ENCODE data around the gene GIGYF2.
A peak's percentile ranks its signal among the peaks of the same experiment; 100 is the strongest.
"Not testable (repeated sequence)": the region's sequence is repeated elsewhere in the genome, so short reads cannot be mapped to it uniquely, and the experiment has no call there.

Gene GIGYF2

DNA sequence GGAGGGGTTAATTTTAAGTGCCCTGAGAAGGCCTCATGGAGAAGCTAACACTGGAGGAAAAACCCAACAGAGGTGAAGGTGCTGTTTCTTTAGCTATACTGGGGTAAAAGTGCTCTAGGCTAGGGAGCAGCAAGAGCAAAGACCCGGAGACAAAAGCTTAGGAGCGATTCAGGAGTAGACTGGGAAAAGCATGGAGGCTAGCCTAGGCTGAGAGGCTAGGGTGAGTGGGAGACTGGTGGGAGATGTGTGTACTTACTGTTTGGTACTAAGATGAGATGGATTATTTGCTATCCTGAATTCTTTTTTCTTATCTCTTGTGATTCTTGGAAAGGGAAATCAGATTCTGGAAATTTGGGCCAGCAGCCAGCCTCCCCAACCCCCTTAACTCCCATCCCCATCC, 2.0 kb downstream of the GIGYF2 start:
- no peak for TF ChIP-seq Cebpa-rat (IDR thresholded peaks at IDR 0.05)
- H3K9ac ChIP-seq: peak overlapping the region in 9 of 11 experiments; percentile 88 to 97 (median 96); a peak in 13 of 22 replicates
- H3K27ac ChIP-seq: peak overlapping the region in 3 of 11 experiments; percentile 15 to 94 (median 18); a peak in 4 of 22 replicates
- peaks cover 20 to 43% (median 31%) of the 10 kb centered on the region in 11 experiments for H3K36me3 ChIP-seq
- H4K20me1 ChIP-seq: peaks cover 9 to 58% (median 36%) of the 10 kb centered on the region in 11 experiments; a peak in 19 of 22 replicates
- peak overlapping the region; percentile 80 to 100 (median 94); a peak in 16 of 20 replicates for H3K4me3 ChIP-seq
- H3K9me3 ChIP-seq (replicated peaks in 1 of 11): no peaks in the 10 kb centered on the region; a peak in 1 of 22 replicates
- peak overlapping the region; percentile 83 to 97 (median 89) for H3K4me2 ChIP-seq
- no peaks in the 10 kb centered on the region for H3K27me3 ChIP-seq
- peaks cover 24 to 37% (median 29%) of the 10 kb centered on the region in 10 experiments for H3K4me1 ChIP-seq

DNA sequence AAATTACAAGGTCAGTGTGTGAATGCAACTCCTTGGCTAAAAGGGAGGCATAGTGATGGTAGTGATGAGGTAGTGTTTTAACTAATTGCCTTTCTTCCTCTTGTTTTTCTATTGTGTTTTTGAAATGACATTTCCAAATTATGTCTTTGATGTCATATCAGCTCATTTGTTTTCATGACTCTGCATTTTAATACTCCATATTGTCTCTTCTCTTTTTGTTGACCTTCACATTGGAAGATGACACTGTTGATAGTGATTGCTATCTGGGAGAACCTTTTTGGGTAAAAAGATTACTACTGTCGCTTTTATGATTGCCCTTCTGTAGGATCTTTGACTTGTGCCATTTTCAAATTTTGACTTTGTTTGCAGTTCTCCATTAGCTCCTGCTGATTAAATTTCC, 3.0 kb downstream of the GIGYF2 start:
- no peak for TF ChIP-seq Cebpa-rat (IDR thresholded peaks at IDR 0.05)
- Histone ChIP-seq H3K9ac (no peak overlapping the region), H3K9me3 (replicated peaks in 1 of 11) (no peaks in the 10 kb centered on the region; a peak in 1 of 22 replicates), H4K20me1 (peaks cover 9 to 64% (median 42%) of the 10 kb centered on the region in 11 experiments; a peak in 19 of 22 replicates), H3K4me2 (peak overlapping the region; percentile 83 to 97 (median 89); a peak in 20 of 22 replicates), H3K4me1 (peaks cover 24 to 37% (median 29%) of the 10 kb centered on the region in 10 experiments), H3K36me3 (peaks cover 30 to 53% (median 41%) of the 10 kb centered on the region in 11 experiments), H3K27ac (no peak overlapping the region; a peak in 1 of 22 replicates), H3K27me3 (no peaks in the 10 kb centered on the region), H3K4me3 (0 out of 20 replicates have a peak overlapping the region, but pooled peaks of 1 of the 10 experiments have one; percentile 12)

DNA sequence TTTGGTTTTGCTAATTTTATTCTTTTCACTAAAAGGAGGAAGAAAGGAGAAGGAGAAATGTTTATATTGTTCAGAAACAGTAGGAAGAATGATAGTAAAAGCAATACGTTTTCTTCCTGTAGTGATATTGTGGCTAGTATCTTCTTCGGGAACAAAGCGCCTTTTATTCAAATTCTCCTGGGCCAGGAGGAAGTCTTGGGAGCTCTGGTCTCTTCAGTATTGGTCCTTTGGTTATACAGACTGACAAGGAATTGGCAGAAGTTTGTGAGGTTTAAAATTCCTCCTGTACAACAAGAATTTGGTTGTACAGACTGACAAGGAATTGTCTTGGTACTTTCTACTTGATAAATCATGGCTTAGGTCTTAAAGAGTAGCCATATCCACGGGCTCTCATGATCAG, 9.9 kb downstream of the GIGYF2 start:
- no peak for TF ChIP-seq Cebpa-rat (IDR thresholded peaks at IDR 0.05)
- H3K9ac ChIP-seq: no peak overlapping the region
- H3K27me3 ChIP-seq: no peaks in the 10 kb centered on the region
- H4K20me1 ChIP-seq: peaks cover 9 to 83% (median 65%) of the 10 kb centered on the region in 11 experiments; a peak in 19 of 22 replicates
- no peak overlapping the region for H3K4me3 ChIP-seq
- no peak overlapping the region for H3K27ac ChIP-seq
- peaks cover 88 to 100% (median 97%) of the 10 kb centered on the region in 11 experiments for H3K36me3 ChIP-seq
- no peak overlapping the region for H3K4me2 ChIP-seq
- H3K9me3 ChIP-seq (replicated peaks in 1 of 11): peaks cover 0 to 31% (median 19%) of the 10 kb centered on the region in 11 experiments; a peak in 21 of 22 replicates
- no peaks in the 10 kb centered on the region for H3K4me1 ChIP-seq

DNA sequence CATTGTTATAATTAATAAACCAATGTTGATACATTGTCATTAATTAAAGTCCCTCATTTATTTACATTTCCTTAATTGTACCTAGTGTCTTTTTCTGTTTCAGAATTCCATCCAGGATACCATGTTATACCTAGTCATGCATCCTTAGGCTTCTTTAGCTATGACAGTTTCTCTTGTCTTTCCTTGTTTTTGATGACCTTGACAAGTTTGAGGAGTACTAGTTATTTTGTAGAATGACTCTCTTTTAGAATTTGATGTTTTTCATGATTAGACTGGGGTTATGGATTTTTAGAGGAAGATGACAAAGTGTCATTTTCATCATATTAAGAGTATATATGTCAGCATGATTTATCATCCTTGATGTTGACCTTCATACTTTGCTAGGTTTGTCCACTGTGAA, 16.4 kb downstream of the GIGYF2 start:
- peaks cover 77 to 99% (median 85%) of the 10 kb centered on the region in 11 experiments for H3K36me3 ChIP-seq
- H3K27ac ChIP-seq: no peak overlapping the region
- no peak overlapping the region for H3K4me2 ChIP-seq
- no peak for TF ChIP-seq Cebpa-rat (IDR thresholded peaks at IDR 0.05)
- peaks cover 24 to 93% (median 64%) of the 10 kb centered on the region in 11 experiments; a peak in 19 of 22 replicates for H4K20me1 ChIP-seq
- no peak overlapping the region for H3K9ac ChIP-seq
- no peaks in the 10 kb centered on the region for H3K4me1 ChIP-seq
- H3K27me3 ChIP-seq: no peaks in the 10 kb centered on the region
- peaks cover 0 to 35% (median 28%) of the 10 kb centered on the region in 11 experiments; a peak in 21 of 22 replicates for H3K9me3 ChIP-seq (replicated peaks in 1 of 11)
- no peak overlapping the region for H3K4me3 ChIP-seq

DNA sequence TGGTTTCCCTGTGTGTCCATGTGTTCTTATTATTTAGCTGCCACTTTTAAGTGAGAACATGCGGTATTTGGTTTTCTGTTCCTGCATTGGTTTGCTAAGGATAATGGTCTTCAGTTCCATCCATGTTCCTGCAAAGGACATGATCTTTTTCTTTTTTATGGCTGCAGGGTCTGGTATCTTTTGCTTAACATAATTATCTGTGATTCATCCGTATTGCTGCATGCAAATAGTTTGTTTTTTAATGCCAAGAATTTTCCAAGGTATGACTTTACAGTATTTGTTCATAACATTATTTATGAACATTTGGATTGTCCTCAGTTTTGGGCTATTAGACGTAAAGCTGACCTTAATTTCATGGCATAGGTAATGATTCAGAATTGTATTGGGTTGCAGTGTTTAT, 17.8 kb downstream of the GIGYF2 start:
- no peak overlapping the region for H3K4me2 ChIP-seq
- H4K20me1 ChIP-seq: peaks cover 29 to 95% (median 67%) of the 10 kb centered on the region in 11 experiments; a peak in 19 of 22 replicates
- TF ChIP-seq Cebpa-rat (IDR thresholded peaks at IDR 0.05): no peak
- no peak overlapping the region for H3K9ac ChIP-seq
- peaks cover 78 to 99% (median 85%) of the 10 kb centered on the region in 11 experiments for H3K36me3 ChIP-seq
- no peaks in the 10 kb centered on the region for H3K27me3 ChIP-seq
- no peaks in the 10 kb centered on the region for H3K4me1 ChIP-seq
- no peak overlapping the region for H3K27ac ChIP-seq
- H3K4me3 ChIP-seq: no peak overlapping the region
- peaks cover 0 to 40% (median 31%) of the 10 kb centered on the region in 11 experiments; a peak in 21 of 22 replicates for H3K9me3 ChIP-seq (replicated peaks in 1 of 11)

DNA sequence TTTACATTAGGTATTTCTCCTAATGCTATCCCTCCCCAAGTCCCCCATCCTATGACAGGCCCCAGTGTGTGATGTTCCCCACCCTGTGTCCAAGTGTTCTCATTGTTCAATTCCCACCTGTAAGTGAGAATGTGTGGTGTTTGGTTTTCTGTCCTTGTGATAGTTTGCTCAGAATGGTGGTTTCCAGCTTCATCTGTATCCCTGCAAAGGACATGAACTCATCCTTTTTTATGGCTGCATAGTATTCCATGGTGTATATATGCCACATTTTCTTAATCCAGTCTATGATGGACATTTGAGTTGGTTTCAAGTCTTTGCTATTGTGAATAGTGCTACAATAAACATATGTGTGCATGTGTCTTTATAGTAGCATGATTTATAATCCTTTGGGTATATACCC, 22.9 kb downstream of the GIGYF2 start:
- not testable (repeated sequence) for H3K27me3 ChIP-seq, H3K9ac ChIP-seq, H3K27ac ChIP-seq, H3K4me2 ChIP-seq, H3K4me3 ChIP-seq
- Histone ChIP-seq H3K9me3 (replicated peaks in 1 of 11) (peaks cover 0 to 21% (median 10%) of the 10 kb centered on the region in 11 experiments; a peak in 9 of 22 replicates), H3K4me1 (peaks cover 0 to 18% (median 11%) of the 10 kb centered on the region in 10 experiments; a peak in 10 of 20 replicates), H4K20me1 (peaks cover 49 to 97% (median 85%) of the 10 kb centered on the region in 11 experiments; a peak in 21 of 22 replicates), H3K36me3 (peaks cover 81 to 99% (median 86%) of the 10 kb centered on the region in 11 experiments)

DNA sequence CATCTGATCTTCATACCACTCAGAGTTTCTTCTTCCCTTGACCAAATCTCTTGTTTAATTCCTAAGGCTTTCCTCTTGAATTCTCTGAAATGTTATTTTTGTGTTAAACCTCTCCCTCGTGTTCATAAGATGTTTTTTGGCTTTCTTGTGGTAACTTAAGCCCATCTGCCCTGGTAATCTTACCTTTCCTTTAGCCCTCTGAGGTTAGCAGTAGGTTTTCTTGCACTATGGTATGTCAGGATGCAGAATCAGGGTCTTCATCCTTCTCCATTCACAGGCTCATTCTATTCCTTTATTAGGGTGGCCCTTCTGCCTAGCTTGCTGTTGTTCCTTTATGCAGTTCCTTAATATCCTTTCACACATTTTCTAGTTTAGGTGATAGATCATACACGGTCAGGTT, 24.1 kb downstream of the GIGYF2 start:
- Histone ChIP-seq H3K4me1 (peaks cover 0 to 18% (median 11%) of the 10 kb centered on the region in 10 experiments; a peak in 10 of 20 replicates), H3K4me2 (peak overlapping the region in 3 of 11 experiments; percentile 0 to 43 (median 13); a peak in 2 of 22 replicates), H4K20me1 (peaks cover 48 to 97% (median 82%) of the 10 kb centered on the region in 11 experiments; a peak in 21 of 22 replicates), H3K9ac (no peak overlapping the region), H3K36me3 (peaks cover 89 to 100% (median 94%) of the 10 kb centered on the region in 11 experiments), H3K27me3 (no peaks in the 10 kb centered on the region), H3K4me3 (no peak overlapping the region), H3K27ac (no peak overlapping the region), H3K9me3 (replicated peaks in 1 of 11) (peaks cover 0 to 21% (median 10%) of the 10 kb centered on the region in 11 experiments; a peak in 9 of 22 replicates)
- no peak for TF ChIP-seq Cebpa-rat (IDR thresholded peaks at IDR 0.05)

DNA sequence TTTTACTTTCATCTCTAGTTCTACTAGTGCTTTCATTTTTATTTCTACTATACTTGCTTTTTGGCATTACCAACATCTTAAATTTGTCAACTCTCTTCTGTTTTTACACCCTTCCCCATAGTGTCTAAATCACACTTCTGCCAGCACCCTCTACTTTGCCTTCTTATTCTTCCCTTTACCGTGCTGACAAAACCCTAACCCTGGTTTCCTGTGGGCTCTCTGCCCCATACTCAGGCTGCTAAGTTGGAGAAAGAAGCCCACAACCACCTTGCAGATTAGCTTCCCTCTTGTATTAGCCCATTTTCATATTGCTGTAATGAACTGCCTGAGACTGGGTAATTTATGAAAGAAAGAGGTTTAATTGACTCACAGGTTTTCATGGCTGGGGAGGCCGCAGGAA, 24.8 kb downstream of the GIGYF2 start:
- TF ChIP-seq Cebpa-rat (IDR thresholded peaks at IDR 0.05): no peak
- H3K9me3 ChIP-seq (replicated peaks in 1 of 11): peaks cover 0 to 19% (median 9%) of the 10 kb centered on the region in 11 experiments; a peak in 9 of 22 replicates
- no peaks in the 10 kb centered on the region for H3K27me3 ChIP-seq
- H3K36me3 ChIP-seq: peaks cover 89 to 100% (median 93%) of the 10 kb centered on the region in 11 experiments
- no peak overlapping the region for H3K27ac ChIP-seq
- H3K4me2 ChIP-seq: 0 out of 22 replicates have a peak overlapping the region, but pooled peaks of 1 of the 11 experiments have one; percentile 0
- H3K4me3 ChIP-seq: no peak overlapping the region
- no peak overlapping the region for H3K9ac ChIP-seq
- peaks cover 47 to 96% (median 78%) of the 10 kb centered on the region in 11 experiments; a peak in 21 of 22 replicates for H4K20me1 ChIP-seq
- H3K4me1 ChIP-seq: peaks cover 0 to 20% (median 11%) of the 10 kb centered on the region in 10 experiments; a peak in 10 of 20 replicates

DNA sequence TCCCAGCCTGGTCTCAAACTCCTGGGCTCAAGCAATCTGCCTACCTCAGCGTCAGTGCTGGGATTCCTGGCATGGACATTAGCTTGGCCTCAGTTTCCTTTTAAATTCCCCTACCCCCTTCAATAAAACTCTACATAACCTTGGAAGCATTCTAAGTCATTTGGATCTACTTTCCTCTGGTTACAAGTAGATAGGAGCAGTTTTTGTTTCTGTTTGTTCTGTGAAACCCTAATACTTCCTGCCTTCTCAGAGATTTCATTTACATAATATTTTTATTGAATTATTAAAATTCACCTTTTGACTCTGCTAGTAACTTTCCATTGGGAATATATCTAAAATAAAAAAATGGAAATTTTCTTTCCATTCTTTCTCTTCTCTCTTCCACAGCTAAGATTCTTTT, 25.9 kb downstream of the GIGYF2 start:
- Histone ChIP-seq H3K9me3 (replicated peaks in 1 of 11) (peaks cover 0 to 13% (median 7%) of the 10 kb centered on the region in 11 experiments; a peak in 8 of 22 replicates), H3K36me3 (peaks cover 84 to 100% (median 93%) of the 10 kb centered on the region in 11 experiments), H3K4me2 (no peak overlapping the region), H4K20me1 (peaks cover 44 to 96% (median 83%) of the 10 kb centered on the region in 11 experiments; a peak in 21 of 22 replicates), H3K27ac (no peak overlapping the region), H3K9ac (no peak overlapping the region), H3K27me3 (no peaks in the 10 kb centered on the region), H3K4me3 (no peak overlapping the region), H3K4me1 (peaks cover 0 to 28% (median 11%) of the 10 kb centered on the region in 10 experiments; a peak in 10 of 20 replicates)
- no peak for TF ChIP-seq Cebpa-rat (IDR thresholded peaks at IDR 0.05)

Data from BLaER1 treated with 17β-estradiol and CSF1 and Interleukin-3, amounts not matched to agents 10 nM and 100 nM (cell line).